MM.1S (cell line): ENCODE results near the gene A3GALT2.

ENCODE experiments used
- DNase-seq: peaks from one replicate; pipeline ENCODE4 v3.0.0-alpha.2; 2015
- H2AFZ ChIP-seq: fragments of 300-600 bp; sonication (generic); 2 replicates; pipeline ENCODE4 v1.6.0; 2016; ENCODE audit warnings: antibody characterized with exemption, low read length
- H3F3A ChIP-seq: fragments of 300-600 bp; sonication (generic); 2 replicates; pipeline ENCODE4 v1.6.1; 2016; ENCODE audit warnings: mild to moderate bottlenecking, antibody characterized with exemption, low read length, moderate library complexity, mixed read lengths; ENCODE audit not compliant: insufficient read depth
- H3K27ac ChIP-seq: fragments of 300-600 bp; sonication (generic); 2 replicates; pipeline ENCODE4 v1.5.1; 2016; ENCODE audit warnings: mild to moderate bottlenecking, low read length
- H3K27me3 ChIP-seq: fragments of 300-600 bp; sonication (generic); replicated peaks from 2 replicates; pipeline ENCODE4 v1.6.0; 2016; ENCODE audit warnings: low read length; ENCODE audit not compliant: insufficient read depth
- H3K36me3 ChIP-seq: fragments of 300-600 bp; sonication (generic); replicated peaks from 2 replicates; pipeline ENCODE4 v1.6.1; 2016; ENCODE audit warnings: mild to moderate bottlenecking, low read length, mixed read lengths; ENCODE audit not compliant: insufficient read depth
- H3K4me1 ChIP-seq: fragments of 300-600 bp; sonication (generic); 2 replicates; pipeline ENCODE4 v1.6.1; 2016; ENCODE audit warnings: low read length, mixed read lengths
- H3K4me2 ChIP-seq: fragments of 300-600 bp; sonication (generic); 2 replicates; pipeline ENCODE4 v1.6.0; 2016; ENCODE audit warnings: low read depth, low read length
- H3K4me3 ChIP-seq: fragments of 300-600 bp; sonication (generic); 2 replicates; pipeline ENCODE4 v1.5.1; 2016; ENCODE audit warnings: low read length, mixed read lengths
- H3K79me2 ChIP-seq: fragments of 300-600 bp; sonication (generic); 2 replicates; pipeline ENCODE4 v1.6.1; 2016; ENCODE audit warnings: mixed run types, low read length, mixed read lengths
- H3K9ac ChIP-seq: fragments of 300-600 bp; sonication (generic); 2 replicates; pipeline ENCODE4 v1.6.1; 2016; ENCODE audit warnings: low read length, mixed read lengths
- H3K9me2 ChIP-seq: fragments of 300-600 bp; sonication (generic); replicated peaks from 2 replicates; pipeline ENCODE4 v1.6.1; 2016; ENCODE audit warnings: mild to moderate bottlenecking, low read length, mixed read lengths; ENCODE audit not compliant: insufficient read depth
- H3K9me3 ChIP-seq: fragments of 300-600 bp; sonication (generic); replicated peaks from 2 replicates; pipeline ENCODE4 v1.6.1; 2016; ENCODE audit warnings: mild to moderate bottlenecking, low read length, mixed read lengths; ENCODE audit not compliant: insufficient read depth
- H4K20me1 ChIP-seq: fragments of 300-600 bp; sonication (generic); 2 replicates; pipeline ENCODE4 v1.6.1; 2016; ENCODE audit warnings: mild to moderate bottlenecking, low read length, moderate library complexity, mixed read lengths; ENCODE audit not compliant: insufficient read depth
- EZH2 ChIP-seq: fragments of 300-600 bp; sonication (generic); optimal IDR thresholded peaks from 2 replicates; pipeline ENCODE3; 2017; ENCODE audit warnings: low read depth, mild to moderate bottlenecking, antibody characterized with exemption, low read length, mixed read lengths
- EZH2phosphoT487 ChIP-seq: fragments of 300-600 bp; sonication (generic); IDR thresholded peaks from 2 replicates; pipeline ENCODE4 v1.6.1; 2018; ENCODE audit warnings: antibody characterized with exemption, low read length
- TF ChIP-seq, protein P1 (sequence below): fragments of 300-600 bp; sonication (generic); IDR thresholded peaks from 2 replicates; pipeline ENCODE4 v1.5.1; 2016; ENCODE audit warnings: antibody characterized with exemption, low read length, mixed read lengths

A3GALT2 gene

DNA sequence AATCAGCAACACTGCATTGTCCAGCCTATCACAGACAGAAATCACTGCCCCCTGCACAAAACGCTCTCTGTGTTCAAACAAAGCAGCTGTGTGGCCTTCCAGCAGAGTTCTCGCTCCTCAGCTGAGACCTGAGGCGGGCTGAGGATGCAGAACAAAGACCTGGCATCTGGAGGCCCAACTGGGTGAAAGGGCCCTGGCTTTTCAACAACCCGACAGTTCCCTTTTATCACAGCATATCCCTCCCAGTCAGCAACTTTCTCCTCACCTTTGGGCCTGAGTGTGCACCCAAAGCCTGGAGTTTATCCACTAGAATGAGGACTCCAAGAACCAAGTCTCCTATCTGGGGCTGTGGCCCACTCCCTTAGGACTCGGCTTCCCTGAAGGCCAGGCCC is 42.6 kb upstream of the A3GALT2 start:
- H3K9me2 ChIP-seq = no peaks in the 10 kb centered on the region
- H3K27ac ChIP-seq = no peak overlapping the region
- H3K27me3 ChIP-seq = no peaks in the 10 kb centered on the region
- H3F3A ChIP-seq = no peaks in the 10 kb centered on the region
- H2AFZ ChIP-seq = no peak overlapping the region
- no peaks in the 10 kb centered on the region for H3K79me2 ChIP-seq
- TF ChIP-seq, protein P1, sequence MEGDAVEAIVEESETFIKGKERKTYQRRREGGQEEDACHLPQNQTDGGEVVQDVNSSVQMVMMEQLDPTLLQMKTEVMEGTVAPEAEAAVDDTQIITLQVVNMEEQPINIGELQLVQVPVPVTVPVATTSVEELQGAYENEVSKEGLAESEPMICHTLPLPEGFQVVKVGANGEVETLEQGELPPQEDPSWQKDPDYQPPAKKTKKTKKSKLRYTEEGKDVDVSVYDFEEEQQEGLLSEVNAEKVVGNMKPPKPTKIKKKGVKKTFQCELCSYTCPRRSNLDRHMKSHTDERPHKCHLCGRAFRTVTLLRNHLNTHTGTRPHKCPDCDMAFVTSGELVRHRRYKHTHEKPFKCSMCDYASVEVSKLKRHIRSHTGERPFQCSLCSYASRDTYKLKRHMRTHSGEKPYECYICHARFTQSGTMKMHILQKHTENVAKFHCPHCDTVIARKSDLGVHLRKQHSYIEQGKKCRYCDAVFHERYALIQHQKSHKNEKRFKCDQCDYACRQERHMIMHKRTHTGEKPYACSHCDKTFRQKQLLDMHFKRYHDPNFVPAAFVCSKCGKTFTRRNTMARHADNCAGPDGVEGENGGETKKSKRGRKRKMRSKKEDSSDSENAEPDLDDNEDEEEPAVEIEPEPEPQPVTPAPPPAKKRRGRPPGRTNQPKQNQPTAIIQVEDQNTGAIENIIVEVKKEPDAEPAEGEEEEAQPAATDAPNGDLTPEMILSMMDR = no peak
- TF ChIP-seq EZH2phosphoT487 = no peak
- no peak for TF ChIP-seq EZH2
- no peaks in the 10 kb centered on the region for H3K36me3 ChIP-seq
- H3K9me3 ChIP-seq = no peaks in the 10 kb centered on the region
- no peaks in the 10 kb centered on the region for H4K20me1 ChIP-seq
- no peaks in the 10 kb centered on the region for H3K4me1 ChIP-seq
- no peak for DNase-seq
- no peak overlapping the region for H3K4me2 ChIP-seq
- no peak overlapping the region for H3K9ac ChIP-seq
- H3K4me3 ChIP-seq = no peak overlapping the region

DNA sequence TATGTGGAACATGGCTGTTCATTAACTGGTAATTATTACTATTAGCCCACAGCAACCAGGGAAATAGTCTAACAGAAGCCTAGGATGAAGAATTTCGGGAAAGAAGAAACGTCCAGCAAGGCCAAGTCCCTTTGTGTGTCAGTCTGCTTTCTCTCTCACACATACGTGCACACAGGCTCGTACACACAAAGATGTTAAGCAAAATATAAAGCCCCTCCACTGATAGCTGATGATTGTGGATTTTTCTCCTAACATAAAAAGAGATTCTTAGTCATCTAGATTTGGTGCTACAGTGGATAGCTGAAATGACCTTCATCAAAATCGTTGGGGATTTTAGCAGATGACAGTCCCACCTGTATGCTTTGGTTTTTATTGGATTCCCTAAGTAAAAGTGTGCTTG is 42.1 kb upstream of the A3GALT2 start:
- Histone ChIP-seq H3K79me2 (no peaks in the 10 kb centered on the region), H3K9me3 (no peaks in the 10 kb centered on the region), H3F3A (no peaks in the 10 kb centered on the region), H3K4me2 (no peak overlapping the region), H3K9ac (no peak overlapping the region), H3K27me3 (no peaks in the 10 kb centered on the region), H3K27ac (no peak overlapping the region), H3K9me2 (no peaks in the 10 kb centered on the region), H4K20me1 (no peaks in the 10 kb centered on the region), H2AFZ (no peak overlapping the region), H3K36me3 (no peaks in the 10 kb centered on the region), H3K4me3 (no peak overlapping the region), H3K4me1 (no peaks in the 10 kb centered on the region)
- no peak for DNase-seq
- TF ChIP-seq EZH2 (no peak), EZH2phosphoT487 (no peak)
- TF ChIP-seq, protein P1 = no peak

DNA sequence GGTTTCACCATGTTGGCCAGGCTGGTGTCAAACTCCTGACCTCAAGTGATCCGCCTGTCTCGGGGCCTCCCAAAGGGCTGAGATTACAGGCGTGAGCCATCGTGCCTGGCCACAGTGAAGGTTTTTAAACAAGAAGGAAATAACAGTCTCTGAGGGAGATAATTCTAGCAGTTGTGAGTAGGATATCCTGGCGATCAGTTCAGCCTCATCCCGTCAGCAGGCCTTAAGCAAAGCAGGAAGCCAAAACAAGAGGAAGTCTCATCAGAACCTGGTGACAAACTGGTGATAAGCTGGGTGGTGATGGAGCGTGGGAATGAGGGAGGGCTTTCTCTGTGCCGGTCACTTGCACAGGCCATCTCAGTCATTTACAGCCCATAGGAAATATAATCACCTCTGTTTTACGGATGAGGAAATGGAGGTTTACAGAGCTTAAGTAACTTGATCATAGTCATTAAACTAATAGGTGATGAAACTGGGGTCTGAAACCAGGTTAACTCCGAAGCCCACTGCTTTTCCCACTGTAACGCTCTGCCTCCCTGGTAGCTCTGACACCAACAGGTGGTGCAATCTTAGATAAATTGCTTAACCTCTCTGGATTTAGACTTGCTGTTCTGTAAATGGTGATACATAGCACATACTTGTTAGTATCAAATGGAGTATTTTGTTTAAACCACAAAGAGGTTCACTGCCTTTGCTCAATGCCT is 40.8 kb upstream of the A3GALT2 start:
- Histone ChIP-seq H3F3A (no peaks in the 10 kb centered on the region), H3K27me3 (no peaks in the 10 kb centered on the region), H3K9ac (no peak overlapping the region), H3K27ac (no peak overlapping the region), H3K4me1 (no peaks in the 10 kb centered on the region), H3K36me3 (no peaks in the 10 kb centered on the region), H3K9me2 (no peaks in the 10 kb centered on the region), H4K20me1 (no peaks in the 10 kb centered on the region), H3K4me3 (no peak overlapping the region), H3K9me3 (no peaks in the 10 kb centered on the region), H2AFZ (no peak overlapping the region), H3K4me2 (no peak overlapping the region), H3K79me2 (no peaks in the 10 kb centered on the region)
- no peak for DNase-seq
- TF ChIP-seq EZH2 (no peak), EZH2phosphoT487 (no peak)
- TF ChIP-seq, protein P1 = no peak
